PC-3 (cell line): ENCODE measurements around the gene DLG5.

Experiments
- CTCF ChIP-seq: fragments of 300-600 bp; sonication (generic); conservative IDR thresholded peaks from 2 replicates; pipeline ENCODE4 v1.5.1; 2017; ENCODE audit warnings: antibody characterized with exemption, low read depth, mild to moderate bottlenecking, low read length
- EZH2 ChIP-seq: fragments of 300-600 bp; sonication (generic); IDR thresholded peaks from one replicate; pipeline ENCODE4 v1.6.1; 2017; ENCODE audit warnings: antibody characterized with exemption, mild to moderate bottlenecking, low read length; ENCODE audit not compliant: unreplicated experiment
- EZH2phosphoT487 ChIP-seq: fragments of 300-600 bp; sonication (generic); IDR thresholded peaks from 2 replicates; pipeline ENCODE4 v1.6.1; 2018; ENCODE audit warnings: mild to moderate bottlenecking, antibody characterized with exemption, low read length, borderline replicate concordance

GRCh38 chr10:77787440-77787839 lies 139.1 kb downstream of the DLG5 start:
- TF ChIP-seq CTCF (no peak), EZH2 (no peak), EZH2phosphoT487 (no peak)
